ENCODE data around the gene KRTAP4-4.
"Not testable (repeated sequence)": the region's sequence is repeated elsewhere in the genome, so short reads cannot be mapped to it uniquely, and the experiment has no call there.

KRTAP4-4 gene

GRCh38 chr17:41145261-41145660, 15.3 kb downstream of the KRTAP4-4 start:
- H3K36me3 ChIP-seq (ENCODE audit: insufficient read depth, low read depth, low read length): no peaks in the 10 kb centered on the region
- H3K27ac ChIP-seq (ENCODE audit: low read length): no peak overlapping the region
- no peaks in the 10 kb centered on the region for H3K27me3 ChIP-seq (ENCODE audit: insufficient read depth, low read length)
- no peak overlapping the region for H3K4me3 ChIP-seq (ENCODE audit: low read length)
- peaks cover 14% of the 10 kb centered on the region for H3K9me3 ChIP-seq (ENCODE audit: insufficient read depth, low read depth, low read length)
- H3K9ac ChIP-seq (ENCODE audit: low read depth, low read length): no peak overlapping the region
- no peaks in the 10 kb centered on the region for H3K4me1 ChIP-seq (ENCODE audit: insufficient read depth, low read length)

GRCh38 chr17:41144846-41145245, 15.7 kb downstream of the KRTAP4-4 start:
- Histone ChIP-seq H3K9me3 (ENCODE audit: insufficient read depth, low read depth, low read length) (peaks cover 14% of the 10 kb centered on the region), H3K27me3 (ENCODE audit: insufficient read depth, low read length) (no peaks in the 10 kb centered on the region), H3K4me1 (ENCODE audit: insufficient read depth, low read length) (no peaks in the 10 kb centered on the region), H3K36me3 (ENCODE audit: insufficient read depth, low read depth, low read length) (no peaks in the 10 kb centered on the region), H3K27ac (ENCODE audit: low read length) (no peak overlapping the region), H3K4me3 (ENCODE audit: low read length) (no peak overlapping the region), H3K9ac (ENCODE audit: low read depth, low read length) (no peak overlapping the region)

GRCh38 chr17:41141361-41141760, 19.2 kb downstream of the KRTAP4-4 start:
- H3K27me3 ChIP-seq (ENCODE audit: insufficient read depth, low read length): no peaks in the 10 kb centered on the region
- no peak overlapping the region for H3K4me3 ChIP-seq (ENCODE audit: low read length)
- no peak overlapping the region for H3K27ac ChIP-seq (ENCODE audit: low read length)
- no peak overlapping the region for H3K9ac ChIP-seq (ENCODE audit: low read depth, low read length)
- H3K36me3 ChIP-seq (ENCODE audit: insufficient read depth, low read depth, low read length): no peaks in the 10 kb centered on the region
- no peaks in the 10 kb centered on the region for H3K4me1 ChIP-seq (ENCODE audit: insufficient read depth, low read length)
- H3K9me3 ChIP-seq (ENCODE audit: insufficient read depth, low read depth, low read length): peaks cover 18% of the 10 kb centered on the region

- H3K9me3 ChIP-seq (ENCODE audit: insufficient read depth, low read depth, low read length): peaks cover 18% of the 10 kb centered on the region
- H3K4me3 ChIP-seq (ENCODE audit: low read length): no peak within 1 kb of the TSS
- H3K4me1 ChIP-seq (ENCODE audit: insufficient read depth, low read length): no peaks in the 10 kb centered on the region
- no peaks in the 10 kb centered on the region for H3K36me3 ChIP-seq (ENCODE audit: insufficient read depth, low read depth, low read length)
- no peak within 1 kb of the TSS for H3K9ac ChIP-seq (ENCODE audit: low read depth, low read length)
- H3K27me3 ChIP-seq (ENCODE audit: insufficient read depth, low read length): no peaks in the 10 kb centered on the region
- H3K27ac ChIP-seq (ENCODE audit: low read length): no peak within 1 kb of the TSS
These were observed 20.0 kb downstream of the KRTAP4-4 start, which contains the start of gene KRTAP4-6 for GRCh38 chr17:41140360-41141131. KRTAP4-6 (minus strand) TSS chr17:41140544; CDS start chr17:41140487, 57 bp downstream.

GRCh38 chr17:41139865-41140264, 20.7 kb downstream of the KRTAP4-4 start:
- not testable (repeated sequence) for H3K27ac ChIP-seq (ENCODE audit: low read length); H3K9ac ChIP-seq (ENCODE audit: low read depth, low read length); H3K4me1 ChIP-seq (ENCODE audit: insufficient read depth, low read length); H3K36me3 ChIP-seq (ENCODE audit: insufficient read depth, low read depth, low read length); H3K4me3 ChIP-seq (ENCODE audit: low read length); H3K27me3 ChIP-seq (ENCODE audit: insufficient read depth, low read length)
- H3K9me3 ChIP-seq (ENCODE audit: insufficient read depth, low read depth, low read length): peaks cover 18% of the 10 kb centered on the region

- Histone ChIP-seq H3K27me3 (ENCODE audit: insufficient read depth, low read length) (no peaks in the 10 kb centered on the region), H3K9me3 (ENCODE audit: insufficient read depth, low read depth, low read length) (0 out of 2 replicates have a peak, but pooled peaks cover under 1% of the 10 kb centered on the region), H3K36me3 (ENCODE audit: insufficient read depth, low read depth, low read length) (no peaks in the 10 kb centered on the region), H3K9ac (ENCODE audit: low read depth, low read length) (no peak overlapping the region), H3K4me3 (ENCODE audit: low read length) (no peak overlapping the region), H3K27ac (ENCODE audit: low read length) (no peak overlapping the region), H3K4me1 (ENCODE audit: insufficient read depth, low read length) (no peaks in the 10 kb centered on the region)
These were observed 26.4 kb downstream of the KRTAP4-4 start for GRCh38 chr17:41133880-41134735.

- no peaks in the 10 kb centered on the region for H3K9me3 ChIP-seq (ENCODE audit: insufficient read depth, low read depth, low read length)
- no peaks in the 10 kb centered on the region for H3K4me1 ChIP-seq (ENCODE audit: insufficient read depth, low read length)
- no peaks in the 10 kb centered on the region for H3K27me3 ChIP-seq (ENCODE audit: insufficient read depth, low read length)
- H3K36me3 ChIP-seq (ENCODE audit: insufficient read depth, low read depth, low read length): no peaks in the 10 kb centered on the region
- no peak overlapping the region for H3K9ac ChIP-seq (ENCODE audit: low read depth, low read length)
- H3K27ac ChIP-seq (ENCODE audit: low read length): no peak overlapping the region
- no peak overlapping the region for H3K4me3 ChIP-seq (ENCODE audit: low read length)
These were observed 28.6 kb downstream of the KRTAP4-4 start for GRCh38 chr17:41131979-41132378.

GRCh38 chr17:41127371-41127770, 33.2 kb downstream of the KRTAP4-4 start:
- Histone ChIP-seq H3K9me3 (ENCODE audit: insufficient read depth, low read depth, low read length) (no peaks in the 10 kb centered on the region), H3K27me3 (ENCODE audit: insufficient read depth, low read length) (no peaks in the 10 kb centered on the region), H3K9ac (ENCODE audit: low read depth, low read length) (no peak overlapping the region), H3K36me3 (ENCODE audit: insufficient read depth, low read depth, low read length) (no peaks in the 10 kb centered on the region), H3K4me3 (ENCODE audit: low read length) (no peak overlapping the region), H3K27ac (ENCODE audit: low read length) (no peak overlapping the region), H3K4me1 (ENCODE audit: insufficient read depth, low read length) (no peaks in the 10 kb centered on the region)

GRCh38 chr17:41126412-41126811, 34.1 kb downstream of the KRTAP4-4 start:
- H3K27ac ChIP-seq (ENCODE audit: low read length): no peak overlapping the region
- no peak overlapping the region for H3K9ac ChIP-seq (ENCODE audit: low read depth, low read length)
- H3K27me3 ChIP-seq (ENCODE audit: insufficient read depth, low read length): no peaks in the 10 kb centered on the region
- no peak overlapping the region for H3K4me3 ChIP-seq (ENCODE audit: low read length)
- H3K36me3 ChIP-seq (ENCODE audit: insufficient read depth, low read depth, low read length): no peaks in the 10 kb centered on the region
- H3K4me1 ChIP-seq (ENCODE audit: insufficient read depth, low read length): no peaks in the 10 kb centered on the region
- no peaks in the 10 kb centered on the region for H3K9me3 ChIP-seq (ENCODE audit: insufficient read depth, low read depth, low read length)

GRCh38 chr17:41125064-41125463, 35.5 kb downstream of the KRTAP4-4 start:
- Histone ChIP-seq H3K9ac (ENCODE audit: low read depth, low read length) (no peak overlapping the region), H3K4me3 (ENCODE audit: low read length) (no peak overlapping the region), H3K9me3 (ENCODE audit: insufficient read depth, low read depth, low read length) (no peaks in the 10 kb centered on the region), H3K36me3 (ENCODE audit: insufficient read depth, low read depth, low read length) (no peaks in the 10 kb centered on the region), H3K27me3 (ENCODE audit: insufficient read depth, low read length) (no peaks in the 10 kb centered on the region), H3K4me1 (ENCODE audit: insufficient read depth, low read length) (no peaks in the 10 kb centered on the region), H3K27ac (ENCODE audit: low read length) (no peak overlapping the region)

- H3K27ac ChIP-seq (ENCODE audit: low read length); H3K4me3 ChIP-seq (ENCODE audit: low read length); H3K9ac ChIP-seq (ENCODE audit: low read depth, low read length); H3K36me3 ChIP-seq (ENCODE audit: insufficient read depth, low read depth, low read length); H3K27me3 ChIP-seq (ENCODE audit: insufficient read depth, low read length); H3K9me3 ChIP-seq (ENCODE audit: insufficient read depth, low read depth, low read length); H3K4me1 ChIP-seq (ENCODE audit: insufficient read depth, low read length): not testable (repeated sequence)
These were observed 36.6 kb downstream of the KRTAP4-4 start, which contains the start of gene KRTAP4-12 for GRCh38 chr17:41123991-41124371. KRTAP4-12 (minus strand) TSS chr17:41124182; CDS start chr17:41124122, 60 bp downstream.

All from iPS-20b (cell line).